T47D (cell line): ENCODE results near the gene POLE.

ENCODE experiments used
- DNase-seq, 2 experiments: peaks; one replicate each; pipeline versions ENCODE4 v3.0.0 to v3.0.0-alpha.2; 2011 to 2012; ENCODE audit warnings: low read depth in 1 of 2, low spot score in 1 of 2
- JUND ChIP-seq: IDR thresholded peaks from 2 replicates; pipeline ENCODE4 v1.6.1; 2012; ENCODE audit warnings: low read depth
- in situ Hi-C: cut with HindIII; loops from 2 replicates; pipeline ENCODE4 v1.10.0; 2016; ENCODE audit warnings: low sequenced_read_pairs, low pct_unique_long_range_greater_than_20kb

POLE gene

DNA sequence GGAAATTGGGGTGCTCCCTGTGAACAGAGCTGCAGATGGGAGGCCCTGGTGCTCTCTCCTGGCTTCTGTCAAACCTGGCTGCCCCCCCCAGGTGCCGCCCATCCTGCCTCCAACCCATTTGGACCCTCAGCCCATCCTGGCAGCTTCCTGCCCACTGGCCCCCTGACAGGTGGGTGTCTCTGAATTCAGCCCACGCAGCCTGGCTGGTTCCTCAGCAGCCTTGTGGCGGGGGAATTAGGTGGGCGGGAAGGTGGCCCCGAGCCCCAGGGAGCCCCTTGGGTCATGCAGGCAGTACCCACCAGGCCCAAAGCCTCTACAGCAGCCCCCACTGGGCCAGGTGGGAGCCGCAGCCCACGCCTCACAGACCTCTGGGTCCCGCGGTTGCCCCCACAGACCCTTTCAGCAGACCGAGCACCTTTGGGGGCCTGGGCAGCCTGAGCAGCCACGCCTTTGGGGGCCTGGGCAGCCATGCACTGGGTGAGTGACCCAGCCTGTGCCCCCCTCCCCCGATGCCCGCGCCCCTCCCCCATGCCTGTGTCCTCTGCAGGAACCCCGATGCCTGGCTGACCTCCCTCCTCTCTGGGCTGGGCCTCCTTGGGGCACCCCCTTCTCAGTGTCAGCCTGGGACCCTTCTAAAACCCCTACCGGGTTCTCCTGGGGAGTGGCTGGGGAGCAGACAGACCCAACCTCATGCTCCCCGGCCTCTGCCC is 105.6 kb downstream of the POLE start:
- TF ChIP-seq JUND: no peak
- in situ Hi-C loops: no loop called here
- DNase-seq: no peak

DNA sequence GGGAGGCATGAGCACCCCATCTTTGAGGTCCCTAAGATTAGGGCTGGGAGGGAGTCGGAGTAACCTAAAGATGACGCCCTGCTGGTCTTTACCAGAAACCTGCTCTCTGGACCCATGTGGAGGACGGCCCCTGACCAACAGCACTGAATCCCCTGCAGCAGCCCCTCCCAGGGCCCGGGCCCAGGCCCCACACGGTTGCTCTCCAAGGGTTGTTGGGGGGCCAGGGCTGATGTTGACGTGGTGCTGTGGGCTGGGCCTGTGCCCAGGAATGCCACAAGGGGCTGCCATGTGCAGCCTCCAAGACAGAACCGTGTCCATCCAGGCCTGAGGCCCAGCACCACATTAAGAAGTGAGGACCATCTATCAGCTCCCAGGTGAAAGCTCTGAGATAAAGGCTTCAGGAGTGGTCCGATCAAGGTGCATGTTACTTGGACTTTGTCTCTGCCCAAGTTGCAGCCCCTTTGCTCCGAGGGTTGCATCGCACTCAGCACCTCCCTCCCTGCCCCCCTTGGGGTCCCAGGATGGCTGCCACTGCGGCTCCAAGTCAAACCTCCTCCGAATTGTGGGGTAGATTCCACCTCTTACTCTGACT is 106.3 kb downstream of the POLE start:
- TF ChIP-seq JUND: no peak
- in situ Hi-C loops: no loop called here
- no peak for DNase-seq

DNA sequence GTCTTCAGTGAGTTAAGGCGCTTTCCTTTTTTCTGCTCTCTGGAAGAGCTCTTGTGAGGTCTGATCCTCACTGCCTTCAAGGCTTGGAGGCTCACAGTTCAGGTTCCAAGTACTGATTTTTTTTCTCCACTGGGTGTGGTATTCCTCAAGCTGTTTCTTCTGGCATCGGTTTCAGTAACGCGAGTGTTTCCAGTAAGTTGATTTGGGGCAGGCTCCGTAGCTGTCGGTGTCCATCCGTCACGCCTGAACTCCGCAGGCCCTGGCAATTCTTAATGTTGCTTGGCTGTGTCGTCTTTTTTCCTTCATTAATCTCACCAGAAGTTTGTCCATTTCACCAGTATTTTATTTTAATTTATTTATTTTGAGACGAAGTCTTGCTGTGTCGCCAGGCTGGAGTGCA is 107.4 kb downstream of the POLE start:
- DNase-seq: no peak
- in situ Hi-C loops: no loop called here
- no peak for TF ChIP-seq JUND

DNA sequence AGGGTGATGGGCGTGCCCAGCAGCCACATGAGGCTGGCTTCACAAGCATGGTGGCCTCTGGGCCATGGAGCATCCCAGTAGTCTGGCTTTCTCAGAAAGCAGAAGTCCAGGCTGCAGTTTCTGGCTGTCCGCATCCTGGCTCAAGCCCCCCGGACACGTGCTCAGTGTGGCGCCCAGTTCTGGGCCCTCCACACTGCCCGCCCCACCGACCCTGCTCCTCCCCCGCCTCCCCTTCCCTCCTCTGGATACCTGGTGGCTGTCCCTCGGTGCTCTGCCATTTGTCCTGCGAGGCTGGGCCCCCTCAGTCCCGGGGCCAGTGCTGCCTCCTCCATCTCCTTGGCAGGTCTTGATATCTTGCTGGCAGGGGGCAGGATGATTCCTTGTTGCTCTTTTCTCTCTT is 108.3 kb downstream of the POLE start:
- in situ Hi-C loops: no loop called here
- TF ChIP-seq JUND: no peak
- no peak for DNase-seq

DNA sequence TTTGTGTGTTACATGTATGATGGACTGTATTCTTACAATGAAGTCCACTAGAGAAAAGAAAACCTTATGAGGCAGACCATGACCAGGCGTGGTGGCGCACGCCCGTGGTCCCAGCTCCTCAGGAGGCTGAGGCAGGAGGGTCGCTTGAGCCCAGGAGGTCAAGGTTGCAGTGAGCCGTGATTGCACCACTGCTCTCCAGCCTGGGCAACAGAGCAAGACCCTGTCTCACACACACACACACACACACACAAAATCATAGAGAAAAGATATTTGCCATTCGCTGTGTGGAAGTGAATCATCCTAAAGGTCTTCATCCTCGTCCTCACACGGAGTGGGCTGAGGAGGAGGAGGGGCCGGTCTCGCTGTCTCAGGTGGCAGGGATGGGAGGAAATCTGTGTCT is 109.0 kb downstream of the POLE start:
- TF ChIP-seq JUND: no peak
- no peak for DNase-seq
- in situ Hi-C loops: no loop called here

DNA sequence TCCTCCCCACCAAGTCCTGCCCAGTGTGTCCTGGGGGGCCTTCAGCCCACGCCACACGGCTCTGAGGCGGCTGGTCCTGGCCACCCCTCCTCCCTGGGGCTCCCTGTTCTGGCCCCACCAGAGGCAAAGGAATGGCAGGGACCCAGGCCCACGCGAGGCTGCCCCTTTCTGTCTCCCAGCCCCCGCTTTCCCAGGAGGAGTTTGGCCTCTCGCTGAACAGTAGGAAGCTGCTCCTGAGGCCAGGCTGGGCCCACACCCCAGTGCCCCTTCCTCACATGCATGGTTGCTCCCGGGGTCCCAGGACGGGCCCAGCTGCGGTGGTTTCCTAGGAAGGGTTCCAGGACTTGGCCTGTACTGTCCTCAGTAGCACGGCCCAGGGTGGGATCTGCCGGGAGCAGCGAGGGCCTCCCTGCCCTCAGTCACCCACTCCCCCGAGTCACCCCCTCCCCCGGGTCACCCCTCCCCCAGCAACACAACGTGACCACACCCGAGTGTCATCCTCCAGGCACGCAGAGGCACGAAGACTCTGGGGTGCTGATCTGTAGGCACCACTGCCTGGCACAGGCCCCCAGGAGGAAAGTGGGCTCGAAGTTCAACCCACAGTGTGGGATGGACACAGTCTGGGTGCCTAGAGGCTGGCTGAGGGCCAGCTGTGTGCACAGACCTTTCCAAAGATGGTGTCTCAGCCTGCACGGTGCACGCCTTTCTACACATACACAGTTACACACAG is 109.8 kb downstream of the POLE start:
- DNase-seq: no peak
- in situ Hi-C loops: no loop called here

DNA sequence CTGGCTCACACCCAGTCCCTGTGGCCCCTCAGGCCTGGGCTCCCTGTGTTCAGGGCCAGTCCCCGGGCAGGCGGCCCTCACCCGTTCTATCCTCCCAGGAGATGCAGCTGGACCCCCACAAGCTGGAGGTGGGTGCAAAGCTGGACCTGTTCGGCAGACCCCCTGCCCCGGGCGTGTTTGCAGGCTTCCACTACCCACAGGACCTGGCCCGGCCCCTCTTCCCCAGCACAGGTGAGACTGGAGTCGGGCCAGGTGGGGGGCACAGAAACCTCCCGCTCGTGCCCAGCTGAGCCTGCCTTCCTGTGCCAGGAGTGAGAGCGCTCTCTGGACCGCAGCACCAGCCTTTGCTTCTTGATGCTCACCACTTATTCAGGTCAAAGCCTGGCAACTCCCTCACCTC is 110.4 kb downstream of the POLE start:
- in situ Hi-C loops: no loop called here
- TF ChIP-seq JUND: no peak
- no peak for DNase-seq

More for the DNA sequence above, 109.8 kb downstream of the POLE start:
- TF ChIP-seq JUND: no peak

DNA sequence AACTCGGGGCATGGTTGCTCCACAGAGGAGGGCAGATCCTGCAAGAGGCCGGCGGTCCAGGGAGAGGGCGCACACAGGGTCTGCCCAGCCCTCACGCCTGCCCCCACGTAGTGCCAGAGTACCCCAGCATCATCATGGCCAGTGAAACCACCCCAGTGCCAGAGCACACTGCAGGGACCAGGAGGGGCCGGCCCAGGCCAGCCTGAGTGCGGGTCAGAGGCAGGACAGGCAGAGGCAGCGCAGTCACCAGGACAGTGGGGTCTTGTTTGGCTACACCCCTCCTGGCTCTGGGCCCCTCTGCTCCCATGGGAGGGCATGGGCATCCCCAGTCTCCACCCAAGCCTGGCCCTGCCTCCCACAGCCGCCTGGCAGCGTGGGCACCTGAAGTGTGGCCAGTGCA is 111.5 kb downstream of the POLE start:
- in situ Hi-C loops: no loop called here
- no peak for DNase-seq
- TF ChIP-seq JUND: no peak

DNA sequence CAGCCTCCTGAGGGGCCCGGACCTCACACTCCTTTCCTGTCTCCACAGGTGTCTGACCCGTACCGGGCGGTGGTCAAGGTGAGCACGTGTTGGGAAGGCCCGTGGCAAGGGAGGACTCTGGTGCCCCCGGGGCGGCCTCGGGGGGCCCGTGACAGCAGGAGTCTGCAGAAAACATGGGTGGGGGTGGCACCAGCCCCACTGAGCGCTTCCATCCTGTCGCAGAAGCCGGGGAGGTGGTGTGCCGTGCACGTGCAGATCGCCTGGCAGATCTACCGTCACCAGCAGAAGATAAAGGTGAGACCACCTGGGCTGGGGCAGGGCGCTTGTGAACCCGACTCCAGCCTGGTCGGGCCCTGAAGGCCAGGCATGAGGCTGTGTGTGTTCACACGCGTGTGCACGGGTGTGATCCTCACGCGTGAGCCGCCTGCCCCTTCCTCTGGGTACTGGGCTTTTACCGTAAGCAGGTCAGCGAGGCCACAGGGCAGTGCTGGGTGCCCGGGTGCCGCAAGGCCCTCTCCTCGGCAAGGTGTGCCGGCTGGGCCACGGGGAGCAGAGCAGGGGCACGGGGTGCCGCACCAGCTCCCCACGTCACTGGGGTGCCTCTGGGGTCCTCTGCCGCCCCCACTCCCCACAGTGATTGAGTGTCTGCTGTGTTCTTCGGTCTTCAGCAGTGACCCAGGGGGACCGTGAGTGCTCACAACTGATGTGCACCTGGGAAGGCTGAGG is 112.7 kb downstream of the POLE start:
- no peak for DNase-seq
- in situ Hi-C loops: no loop called here
- TF ChIP-seq JUND: no peak
